T follicular helper cell (primary cell): Measurements from ENCODE around the gene EXOC4.
"Not testable (repeated sequence)": the region's sequence is repeated elsewhere in the genome, so short reads cannot be mapped to it uniquely, and the experiment has no call there.

Source experiments
- DNase-seq: peaks from one replicate; pipeline ENCODE4 v3.0.0-alpha.2; 2020; ENCODE audit warnings: low read depth

EXOC4 gene

DNA sequence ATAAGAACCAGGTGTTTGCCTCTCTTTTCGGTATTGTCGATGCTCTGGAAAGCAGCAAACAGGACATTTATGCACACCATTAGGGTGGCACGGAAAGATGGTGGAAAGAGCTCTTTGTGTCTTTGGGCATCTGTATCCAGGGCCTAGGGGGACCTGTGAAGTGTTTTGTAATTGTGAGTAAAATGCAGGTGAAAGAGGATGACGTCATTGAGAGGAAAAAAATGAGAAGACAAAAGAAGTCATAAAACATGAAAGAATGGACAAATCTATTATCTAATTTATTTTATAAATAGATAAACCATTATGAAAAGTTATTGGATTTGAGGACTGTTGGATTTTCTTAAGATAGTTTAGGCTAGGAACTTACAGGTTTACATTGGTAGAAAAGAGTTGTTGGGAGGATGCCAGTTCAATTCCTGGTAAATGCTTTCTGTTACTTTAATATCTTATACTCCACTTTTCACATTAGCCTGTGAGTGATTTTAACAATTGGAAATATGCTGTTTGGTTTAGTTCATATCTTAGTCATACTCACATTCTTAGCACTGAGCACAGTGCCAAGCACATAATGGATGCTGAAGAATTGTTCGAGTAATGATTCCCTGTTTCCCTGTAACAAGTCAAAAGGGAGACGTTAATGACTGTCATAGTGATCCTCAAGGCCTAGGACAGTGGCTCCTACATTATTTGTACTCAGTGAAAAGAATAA lies 62.6 kb downstream of the EXOC4 start:
- no peak for DNase-seq

DNA sequence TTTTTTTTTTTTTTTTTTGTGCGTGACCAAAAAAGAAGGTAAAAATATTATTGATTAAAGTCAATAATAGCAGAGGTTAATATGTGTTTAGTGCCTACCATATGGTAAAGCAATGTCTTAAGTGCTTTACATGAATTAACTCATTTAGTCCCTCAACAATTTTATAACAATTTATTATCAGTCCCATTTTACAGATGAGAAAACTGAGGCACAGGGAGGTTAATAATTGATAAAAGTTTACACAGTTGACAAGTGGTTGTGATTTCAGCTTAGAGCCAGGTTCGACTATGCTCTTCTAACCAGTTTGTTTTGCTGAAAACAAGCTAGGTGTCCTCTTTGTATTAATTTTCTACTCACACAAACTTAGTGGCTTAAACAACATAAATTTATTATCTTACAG lies 67.0 kb downstream of the EXOC4 start:
- no peak for DNase-seq

GRCh38 chr7:133320891-133321290 lies 68.0 kb downstream of the EXOC4 start:
- no peak for DNase-seq

GRCh38 chr7:133321366-133321765 lies 68.5 kb downstream of the EXOC4 start:
- not testable (repeated sequence) for DNase-seq

DNA sequence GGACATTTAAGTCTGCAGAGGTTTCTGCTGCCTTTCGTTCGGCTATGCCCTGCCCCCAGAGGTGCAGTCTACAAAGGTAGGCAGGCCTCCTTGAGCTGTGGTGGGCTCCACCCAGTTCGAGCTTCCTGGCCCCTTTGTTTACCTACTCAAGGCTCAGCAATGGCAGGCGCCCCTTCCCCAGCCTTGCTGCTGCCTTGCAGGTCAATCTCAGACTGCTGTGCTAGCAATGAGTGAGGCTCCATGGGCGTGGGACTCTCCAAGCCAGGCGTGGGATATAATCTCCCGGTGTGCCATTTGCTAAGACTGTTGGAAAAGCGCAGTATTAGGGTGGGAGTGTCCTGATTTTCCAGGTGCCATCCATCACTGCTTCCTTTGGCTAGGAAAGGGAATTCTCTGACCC lies 73.9 kb downstream of the EXOC4 start:
- not testable (repeated sequence) for DNase-seq

- DNase-seq, result not testable (repeated sequence)
Measured at GRCh38 chr7:133328021-133328420, 75.1 kb downstream of the EXOC4 start.

GRCh38 chr7:133330085-133330484 lies 77.2 kb downstream of the EXOC4 start:
- no peak for DNase-seq

- DNase-seq, result no peak
Measured at GRCh38 chr7:133331861-133332260, 79.0 kb downstream of the EXOC4 start.

DNA sequence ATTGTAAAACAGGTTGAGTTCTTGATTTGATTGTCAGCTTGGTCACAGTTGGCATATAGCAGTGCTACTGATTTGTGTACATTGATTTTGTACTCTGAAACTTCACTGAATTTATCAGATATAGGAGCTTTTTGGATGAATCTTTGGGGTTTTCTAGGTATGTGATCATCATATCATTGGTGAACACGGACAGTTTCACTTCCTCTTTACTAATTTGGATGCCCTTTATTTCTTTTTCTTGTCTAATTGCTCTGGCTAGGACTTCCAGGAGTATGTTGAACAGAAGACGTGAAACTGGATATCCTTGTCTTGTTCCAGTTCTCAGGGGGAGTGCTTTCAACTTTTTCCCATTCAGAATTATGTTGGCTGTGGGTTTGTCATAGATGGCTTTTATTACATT lies 86.9 kb downstream of the EXOC4 start:
- DNase-seq, result no peak

DNA sequence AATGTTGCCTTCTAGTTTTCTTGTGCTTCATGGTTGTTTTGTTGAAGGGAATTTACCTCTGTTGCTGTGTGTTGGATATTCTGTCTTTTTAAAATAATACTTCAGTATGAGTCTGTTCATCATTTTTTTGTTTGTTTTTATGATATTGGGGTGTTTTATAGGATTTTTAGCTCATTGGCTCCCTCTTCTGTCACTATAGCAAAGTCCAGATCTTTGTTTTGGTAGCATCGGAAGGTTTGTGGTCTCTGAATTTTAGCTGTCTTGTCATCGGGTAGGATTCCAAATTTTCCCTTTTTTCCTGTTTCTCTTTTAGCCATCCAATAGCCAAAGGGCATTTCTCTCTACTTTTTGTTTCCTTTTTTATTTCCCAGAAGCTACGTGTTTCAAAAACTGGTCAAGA lies 91.4 kb downstream of the EXOC4 start:
- no peak for DNase-seq

- no peak for DNase-seq
Measured at GRCh38 chr7:133345690-133346421, 93.0 kb downstream of the EXOC4 start.

DNA sequence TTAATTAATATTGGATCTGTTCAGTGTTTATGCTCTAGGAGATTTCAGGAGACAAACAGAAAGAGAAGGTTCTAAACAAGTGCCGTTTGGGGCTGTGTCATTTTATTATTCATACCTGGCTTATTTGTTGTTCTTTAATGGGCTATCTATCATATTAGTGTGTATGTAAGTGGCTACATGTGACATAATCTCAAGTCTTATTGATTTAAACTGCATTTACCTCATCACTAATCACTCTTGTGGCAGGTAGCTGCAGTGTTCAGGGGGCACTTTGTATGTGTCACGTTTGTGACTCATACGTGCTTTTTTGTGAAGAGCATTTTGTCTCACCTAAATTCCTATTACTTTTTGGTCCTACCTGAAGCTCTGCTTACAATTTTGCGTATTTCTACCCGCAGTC lies 95.4 kb downstream of the EXOC4 start:
- DNase-seq, result no peak

DNA sequence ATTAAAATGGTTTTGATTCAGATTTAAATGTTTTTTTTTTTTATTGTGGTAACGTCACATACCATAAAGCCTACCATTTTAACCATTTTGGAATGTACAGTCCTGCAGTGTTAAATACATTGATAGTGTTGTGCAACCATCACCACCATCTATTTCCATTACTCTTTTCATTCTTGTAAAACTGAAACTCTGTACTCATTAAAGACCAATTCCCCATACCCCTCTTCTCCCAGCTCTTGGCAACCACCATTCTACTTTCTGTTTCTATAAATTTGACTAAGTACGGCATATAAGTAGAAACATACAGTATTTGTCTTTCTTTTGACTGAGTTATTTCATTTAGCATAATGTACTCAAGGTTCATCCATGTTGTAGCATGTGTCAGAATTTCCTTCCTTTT lies 96.2 kb downstream of the EXOC4 start:
- no peak for DNase-seq

- no peak for DNase-seq
Measured at GRCh38 chr7:133352430-133352829, 99.6 kb downstream of the EXOC4 start.

- DNase-seq, result no peak
Measured at GRCh38 chr7:133353775-133354174, 100.9 kb downstream of the EXOC4 start.

- DNase-seq, result no peak
Measured at GRCh38 chr7:133354546-133355324, 101.9 kb downstream of the EXOC4 start.

DNA sequence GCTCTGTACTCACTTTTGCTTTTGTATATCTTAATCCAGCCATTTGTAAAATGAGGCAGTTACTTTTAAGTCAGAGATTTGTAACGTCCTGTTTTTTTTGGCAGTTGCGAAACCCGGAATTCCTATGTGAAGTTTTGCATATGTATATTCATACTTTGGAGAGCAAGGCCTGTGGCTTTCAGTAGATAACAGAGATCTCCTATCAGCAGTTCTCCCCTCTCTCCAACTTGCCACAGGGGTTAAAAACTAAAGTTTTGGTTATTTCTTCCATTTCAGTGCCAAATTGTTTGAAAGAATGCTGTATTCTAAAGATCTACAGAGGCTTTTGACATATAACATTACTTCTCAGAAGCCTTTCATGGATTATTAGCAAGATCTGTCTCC lies 102.4 kb downstream of the EXOC4 start:
- DNase-seq, result no peak

DNA sequence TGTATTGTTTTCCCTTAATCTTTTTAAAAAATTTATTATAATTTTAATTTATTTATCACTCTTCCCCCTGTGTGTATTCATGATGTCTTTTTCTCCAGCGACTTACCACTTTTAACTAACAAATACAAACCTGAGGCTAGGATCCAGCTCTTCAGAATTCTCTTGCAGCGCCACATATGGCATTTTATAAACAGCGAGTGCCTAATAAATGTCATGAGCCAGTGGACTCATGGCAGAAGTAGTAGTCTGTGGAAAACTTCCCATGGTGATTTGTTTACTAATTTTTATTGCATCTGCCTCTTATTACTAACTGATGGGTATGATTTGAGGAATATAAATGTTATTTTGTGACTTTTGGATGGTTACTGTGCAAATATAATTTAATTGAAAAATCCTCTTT lies 102.9 kb downstream of the EXOC4 start:
- DNase-seq, result no peak

DNA sequence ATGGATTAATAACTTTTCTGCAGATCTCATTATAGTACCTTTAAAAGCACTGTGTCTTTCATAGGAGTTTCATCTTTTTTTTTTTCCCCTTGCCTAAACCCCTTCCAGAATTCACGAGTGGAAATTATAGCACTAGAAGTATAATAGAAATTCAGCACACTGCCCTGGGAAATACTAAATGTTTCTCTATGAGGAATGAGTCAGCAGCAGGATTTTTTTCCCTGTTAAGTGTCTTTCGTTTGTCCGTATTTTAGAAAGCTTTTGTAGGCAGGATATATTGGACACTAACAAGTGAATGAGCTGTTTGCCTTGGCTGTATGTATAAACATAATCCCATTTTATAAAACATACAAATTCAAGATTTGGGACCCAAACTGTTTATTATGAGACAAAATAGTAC lies 105.8 kb downstream of the EXOC4 start:
- DNase-seq, result no peak

- no peak for DNase-seq
Measured at GRCh38 chr7:133359449-133359848, 106.6 kb downstream of the EXOC4 start.

- no peak for DNase-seq
Measured at GRCh38 chr7:133360201-133360600, 107.3 kb downstream of the EXOC4 start.

GRCh38 chr7:133361806-133362205 lies 108.9 kb downstream of the EXOC4 start:
- no peak for DNase-seq
